HG03175 (cell line): ENCODE data around the gene NRDE2.

Source experiments
- ATAC-seq: cut with Tn5 transposase; IDR thresholded peaks from one replicate; pipeline ENCODE4 v1.9.1; 2021; ENCODE audit warnings: mild to moderate bottlenecking, moderate library complexity; ENCODE audit not compliant: unreplicated experiment

The NRDE2 gene

DNA sequence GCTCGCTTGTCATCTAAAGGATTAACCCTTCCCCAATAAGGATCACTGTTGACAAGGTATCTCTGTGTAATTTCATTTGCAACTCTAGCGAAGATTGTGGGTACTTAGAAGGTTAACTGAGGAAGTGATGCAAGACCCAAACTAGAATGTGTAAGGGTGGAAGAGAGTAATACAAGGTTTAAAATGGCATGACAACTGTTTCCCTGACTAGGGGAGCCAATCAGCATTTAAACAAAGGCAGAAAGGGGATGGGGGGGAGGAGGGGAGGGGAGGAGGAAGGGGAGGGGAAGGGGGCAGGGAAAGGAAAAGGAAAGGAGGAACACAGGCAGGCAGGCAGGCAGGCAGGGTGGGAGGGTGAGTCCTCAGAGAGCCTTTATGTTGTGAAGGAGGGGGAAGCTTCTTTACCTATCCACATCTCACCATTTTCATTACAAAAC lies 31.1 kb downstream of the NRDE2 start:
- no peak for ATAC-seq

DNA sequence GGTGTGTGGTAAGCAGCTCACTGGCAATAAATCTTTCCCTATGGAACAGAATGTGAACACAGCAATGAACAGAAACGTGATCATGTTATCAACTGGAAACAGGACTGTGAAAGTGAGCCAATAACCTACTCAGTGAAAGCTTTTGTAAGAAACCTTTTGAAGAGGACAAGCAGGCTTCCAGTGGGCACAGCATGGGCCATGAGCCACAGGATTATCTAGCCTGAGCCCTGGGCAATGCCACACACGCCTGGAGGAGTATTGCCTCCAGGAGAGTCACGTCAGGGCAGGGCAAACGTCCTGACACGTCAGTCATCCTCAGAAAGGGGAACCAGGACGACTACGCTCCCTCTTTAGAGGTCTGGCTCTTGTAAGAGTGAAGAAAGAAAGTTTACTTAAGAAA lies 32.3 kb downstream of the NRDE2 start:
- ATAC-seq, result no peak

DNA sequence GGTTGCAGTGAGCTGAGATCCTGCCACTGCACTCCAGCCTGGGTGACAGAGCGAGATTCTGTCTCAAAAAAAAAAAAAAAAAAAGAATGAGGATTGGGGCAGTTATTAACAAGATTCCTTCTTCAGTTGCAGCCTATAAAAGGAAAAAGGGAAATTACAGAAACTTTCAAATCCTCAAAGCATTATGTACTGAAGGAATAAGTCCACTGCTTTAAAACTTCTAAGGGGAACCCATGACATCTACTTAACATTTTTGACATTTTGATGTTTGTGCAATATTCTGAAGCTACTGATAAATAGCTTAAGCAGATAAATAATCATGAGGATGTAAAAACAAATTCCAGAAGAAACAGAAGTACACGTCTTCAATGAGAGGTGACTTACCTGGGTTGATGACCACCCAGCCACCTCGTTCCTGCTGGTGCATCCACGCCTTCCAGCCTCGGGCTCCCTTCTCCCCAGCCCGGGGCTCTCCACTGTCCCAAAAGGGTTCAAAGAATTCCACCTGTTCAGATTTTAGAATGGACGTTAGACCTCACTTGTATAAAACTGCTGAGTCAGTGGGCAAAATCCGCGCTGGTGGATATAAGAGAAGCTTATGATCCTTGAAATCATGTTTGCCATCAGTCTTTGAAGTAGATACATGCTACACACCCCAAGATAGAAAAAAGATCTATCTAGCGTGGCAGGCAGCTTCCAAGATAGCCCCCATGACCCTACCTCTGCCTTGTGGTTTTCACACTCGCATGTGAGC lies 33.7 kb downstream of the NRDE2 start:
- no peak for ATAC-seq

DNA sequence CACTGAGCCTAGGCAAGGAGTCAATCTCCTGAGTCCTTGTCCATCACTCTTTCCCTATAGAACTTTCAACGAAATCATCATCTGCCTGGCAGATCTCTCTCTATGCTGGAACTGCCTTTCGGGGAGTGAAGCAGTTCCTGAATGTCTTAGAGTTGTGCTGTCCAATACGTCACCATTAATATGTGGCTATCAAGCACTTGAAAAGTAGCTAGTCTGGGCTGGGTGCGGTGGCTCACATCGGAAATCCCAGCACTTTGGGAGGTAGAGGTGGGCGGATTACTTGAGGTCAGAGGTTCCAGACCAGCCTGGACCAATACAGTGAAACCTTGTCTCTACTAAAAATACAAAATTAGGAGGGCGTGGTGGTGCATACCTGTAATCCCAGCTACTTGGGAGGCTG lies 35.1 kb downstream of the NRDE2 start:
- no peak for ATAC-seq

DNA sequence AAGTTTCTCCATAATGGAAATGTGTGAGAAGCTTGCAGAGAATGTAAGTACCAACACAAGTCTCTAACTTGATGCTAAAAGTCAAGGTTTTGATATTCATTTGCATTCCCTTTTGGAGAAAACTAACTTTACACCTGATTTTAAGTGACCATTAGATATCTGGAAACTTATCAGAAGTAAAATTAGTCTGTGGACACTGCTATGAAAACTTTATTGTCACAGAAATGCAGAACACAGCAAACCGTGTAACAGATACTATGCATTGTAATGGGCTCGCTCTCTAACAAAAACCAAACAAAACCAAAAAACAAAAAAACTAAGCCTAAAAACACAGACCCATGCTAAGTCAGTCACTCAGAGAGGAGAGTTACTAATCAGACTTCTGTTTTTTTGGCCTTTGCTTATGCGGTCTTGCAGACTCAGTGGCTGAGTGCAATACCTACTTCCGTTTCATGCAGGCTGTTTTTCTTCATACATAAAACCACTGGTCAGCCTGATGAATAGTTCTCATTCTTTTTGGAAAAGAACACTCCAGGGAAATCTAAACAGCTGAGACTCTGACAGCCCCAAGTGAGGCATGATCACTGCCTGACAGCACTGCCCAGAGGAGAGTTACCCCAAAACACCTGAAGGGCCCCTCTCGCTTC lies 35.7 kb downstream of the NRDE2 start:
- no peak for ATAC-seq

DNA sequence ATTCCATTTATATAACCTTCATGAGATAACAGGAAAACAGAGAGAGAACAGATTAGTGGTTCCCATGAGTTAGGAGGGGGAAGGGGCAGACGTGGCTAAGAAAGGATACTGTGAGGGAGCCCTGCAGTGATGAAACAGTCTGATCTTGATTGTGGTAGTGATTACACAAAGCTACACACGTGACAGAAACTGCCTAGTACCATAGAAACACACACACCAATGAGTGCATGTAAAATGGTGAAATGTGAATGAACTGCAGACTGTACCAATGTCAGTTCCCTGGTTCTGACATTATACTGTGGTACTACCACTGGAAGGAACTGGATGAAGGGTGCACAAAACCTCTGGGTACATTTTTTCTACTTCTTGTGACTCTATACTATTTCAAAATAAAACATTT lies 36.9 kb downstream of the NRDE2 start:
- ATAC-seq, result no peak

DNA sequence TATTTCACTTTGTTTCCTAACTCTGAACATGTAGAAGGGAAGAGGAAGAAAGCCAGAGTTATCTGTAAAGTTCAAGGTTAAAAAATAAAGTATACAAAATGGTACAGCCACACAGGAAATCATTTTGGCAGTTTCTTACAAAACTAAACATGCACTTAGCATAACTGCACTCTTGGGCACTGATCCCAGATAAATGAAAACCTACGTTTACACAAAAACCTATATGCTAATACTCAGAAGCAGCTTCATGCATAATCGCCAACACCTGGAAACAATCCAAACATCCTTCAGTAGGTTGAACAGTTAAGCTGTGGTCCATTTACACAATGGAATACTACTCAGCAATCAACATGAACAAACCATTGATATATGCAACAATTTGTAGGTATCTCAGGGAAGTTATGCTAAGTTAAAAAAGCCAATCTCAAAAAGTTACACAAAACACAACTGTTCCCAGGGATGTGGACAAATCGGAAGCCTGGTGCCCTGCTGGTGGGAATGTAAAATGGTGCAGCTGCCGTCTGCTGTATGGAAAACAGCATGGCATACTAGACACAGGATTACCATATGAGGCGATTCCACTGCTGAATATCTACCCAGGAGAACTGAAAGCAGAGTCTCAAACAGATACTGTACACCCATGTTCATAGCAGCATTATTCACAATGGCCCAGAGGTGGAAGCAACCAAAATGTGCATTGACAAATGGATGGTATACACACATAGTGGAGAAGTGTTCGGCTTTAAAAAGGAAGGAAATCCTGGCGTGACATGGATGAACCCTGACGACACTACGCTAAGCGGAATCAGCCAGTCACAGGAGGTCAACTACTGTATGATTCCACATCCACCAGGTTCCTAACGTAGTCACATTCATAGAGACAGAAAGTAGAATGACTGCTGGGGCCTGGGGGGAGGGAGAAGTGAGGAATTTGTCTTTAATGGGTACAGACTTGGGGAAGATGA lies 37.7 kb downstream of the NRDE2 start:
- ATAC-seq, result no peak

DNA sequence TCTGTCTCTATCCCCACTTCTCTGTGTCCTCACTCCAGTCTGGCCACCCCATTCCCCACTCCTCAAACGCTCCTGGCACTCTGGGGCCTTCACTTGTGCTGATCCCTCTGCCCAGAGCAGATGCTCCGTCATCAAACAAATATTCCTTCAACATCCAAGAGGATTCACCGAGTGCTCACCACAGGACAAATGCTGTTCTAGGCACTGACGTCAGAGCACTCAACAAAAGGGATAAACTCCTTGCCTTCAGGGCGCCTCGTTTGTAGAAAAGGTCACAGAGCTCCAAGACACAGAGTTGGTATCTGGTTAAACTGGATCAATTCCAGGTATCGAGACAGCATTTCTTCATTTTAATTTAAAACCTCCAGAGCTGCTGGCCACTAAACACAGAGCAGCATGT lies 40.0 kb downstream of the NRDE2 start:
- ATAC-seq, result no peak

DNA sequence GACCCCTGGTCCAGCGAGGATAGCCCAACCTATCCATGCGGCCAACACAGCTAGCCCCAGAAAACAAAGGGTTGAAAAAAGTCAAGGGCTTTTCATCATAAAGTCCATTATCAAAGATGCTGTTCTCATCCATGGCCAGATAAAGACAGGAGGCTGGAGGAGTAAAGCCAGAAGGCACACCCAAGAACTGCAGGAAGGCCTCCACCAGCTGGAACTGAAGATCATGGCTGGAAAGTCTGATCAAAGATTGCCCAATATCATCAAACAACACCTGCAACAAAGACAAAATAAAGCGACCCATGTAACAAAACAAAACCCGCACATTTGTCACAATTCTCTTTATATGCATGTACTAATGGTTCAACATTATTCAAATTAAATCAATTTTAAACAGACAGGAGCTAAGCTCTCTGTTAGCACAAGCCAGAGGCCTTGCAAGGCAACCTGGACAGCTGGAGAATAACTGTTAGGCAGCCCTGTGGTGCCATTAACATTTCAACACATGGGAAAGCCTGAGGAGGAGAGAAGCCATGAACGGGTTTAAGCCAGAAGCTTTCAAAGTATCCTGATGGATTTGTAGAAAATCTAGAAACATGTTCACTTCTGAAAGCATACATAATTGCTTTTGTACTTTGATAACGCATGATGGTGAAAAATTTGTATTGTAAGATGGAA lies 41.3 kb downstream of the NRDE2 start:
- ATAC-seq, result no peak

DNA sequence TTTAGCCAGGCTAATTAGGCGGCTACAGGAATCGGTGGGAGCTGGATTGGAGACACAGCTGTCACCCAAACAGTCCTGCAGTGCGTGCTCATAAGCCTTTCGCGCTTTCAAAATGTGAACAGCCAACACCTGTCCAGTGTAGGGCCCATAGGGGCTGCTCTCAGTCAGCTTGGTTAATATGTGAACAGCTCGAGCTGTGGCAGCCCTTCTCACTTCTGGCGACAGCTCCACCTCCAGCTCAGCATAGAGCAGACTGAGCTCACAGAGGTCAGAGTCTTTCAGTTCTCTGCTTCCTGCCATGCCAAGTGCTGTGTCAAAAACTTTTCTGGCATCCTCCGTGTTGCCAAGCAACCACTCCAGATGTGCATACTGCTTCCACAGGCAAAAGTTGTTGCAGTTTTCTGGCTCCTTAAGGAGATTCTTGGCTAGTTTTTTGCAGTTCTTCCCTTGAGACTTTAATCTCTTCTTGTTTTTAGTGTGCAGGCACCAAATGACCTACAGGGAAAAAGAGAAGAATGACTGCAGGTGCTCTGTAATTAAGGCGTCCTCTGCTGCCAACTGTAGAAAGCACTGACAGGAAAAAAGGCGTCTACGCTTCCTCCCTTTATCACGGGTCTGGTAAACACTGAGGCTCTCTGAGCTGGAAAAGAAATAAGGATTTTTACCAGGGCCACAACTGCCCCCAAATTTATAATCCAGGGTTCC lies 42.9 kb downstream of the NRDE2 start:
- ATAC-seq, result peak; percentile 99

DNA sequence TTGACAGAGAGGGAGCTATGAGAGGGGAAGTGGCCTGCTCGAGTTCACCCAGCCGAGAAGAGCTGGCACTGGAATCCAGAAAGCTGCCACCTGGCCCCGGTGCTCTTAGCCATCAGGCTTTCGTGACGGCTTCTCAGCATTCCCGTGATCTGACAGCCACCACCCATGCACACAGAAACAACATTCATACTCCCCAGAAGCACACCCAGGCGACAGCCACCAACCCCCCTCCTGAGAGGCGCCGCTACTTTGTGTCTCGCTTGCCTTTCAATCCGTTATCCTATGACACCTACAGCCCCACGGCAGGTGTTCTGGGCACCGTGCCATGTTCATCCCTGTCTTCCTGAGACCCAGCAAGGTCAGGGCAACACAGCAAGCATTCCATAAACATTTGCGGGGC lies 44.0 kb downstream of the NRDE2 start:
- no peak for ATAC-seq

DNA sequence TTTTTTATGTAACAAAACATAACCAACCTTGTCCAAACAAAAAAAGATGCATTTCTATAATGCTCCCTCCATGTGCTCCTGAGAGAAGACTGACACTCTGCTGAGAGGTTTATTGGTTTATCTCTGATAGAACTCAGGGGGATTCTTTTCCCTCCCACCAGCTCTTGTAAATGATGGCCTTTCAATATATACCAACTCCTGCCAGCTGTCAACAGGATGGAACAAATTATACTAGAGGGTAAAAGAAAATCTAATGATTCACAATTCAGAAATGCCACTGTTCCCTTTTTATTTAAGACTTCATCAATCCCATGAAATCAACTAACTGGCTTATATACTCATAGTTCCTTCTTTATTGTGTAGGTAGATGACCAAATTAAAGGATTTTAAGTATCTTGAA lies 50.0 kb downstream of the NRDE2 start:
- ATAC-seq, result no peak

DNA sequence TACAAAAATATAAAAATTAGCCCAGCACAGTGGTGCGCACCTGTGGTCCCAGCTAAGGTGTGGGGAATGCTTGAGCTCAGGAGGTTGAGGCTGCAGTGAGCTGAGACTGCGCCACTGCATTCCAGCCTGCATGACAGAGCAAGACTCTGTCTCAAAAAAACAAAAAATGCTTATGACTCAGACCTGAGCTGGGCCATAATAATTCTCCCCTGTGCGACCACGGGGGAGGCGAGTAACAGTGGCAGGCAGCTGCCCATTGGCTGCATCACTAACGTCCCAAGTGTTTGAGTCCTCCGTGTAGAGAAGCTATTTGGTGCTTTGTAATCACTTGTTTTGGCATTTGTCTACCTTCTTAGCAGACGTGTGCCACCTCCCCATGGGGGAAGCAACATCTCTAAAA lies 50.5 kb downstream of the NRDE2 start:
- no peak for ATAC-seq

DNA sequence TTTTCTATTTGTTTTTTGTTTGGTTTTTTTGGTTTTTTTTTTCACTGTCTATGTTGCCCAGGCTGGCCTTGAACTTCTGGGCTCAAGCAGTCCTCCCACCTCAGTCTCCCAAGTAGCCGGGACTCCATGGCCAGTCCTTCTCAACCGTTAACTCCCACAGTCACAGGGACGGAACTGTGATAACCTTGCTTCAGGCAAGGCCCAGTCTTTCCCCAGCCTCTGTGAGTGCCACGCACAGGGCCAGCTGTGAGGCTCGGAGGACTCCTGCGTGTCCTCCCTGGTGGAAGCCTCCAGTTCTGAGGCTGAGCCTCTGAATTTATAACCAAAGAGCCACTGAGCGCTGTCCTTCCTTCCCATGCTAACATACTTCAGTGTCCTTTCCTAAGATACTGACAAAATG lies 51.6 kb downstream of the NRDE2 start:
- no peak for ATAC-seq

DNA sequence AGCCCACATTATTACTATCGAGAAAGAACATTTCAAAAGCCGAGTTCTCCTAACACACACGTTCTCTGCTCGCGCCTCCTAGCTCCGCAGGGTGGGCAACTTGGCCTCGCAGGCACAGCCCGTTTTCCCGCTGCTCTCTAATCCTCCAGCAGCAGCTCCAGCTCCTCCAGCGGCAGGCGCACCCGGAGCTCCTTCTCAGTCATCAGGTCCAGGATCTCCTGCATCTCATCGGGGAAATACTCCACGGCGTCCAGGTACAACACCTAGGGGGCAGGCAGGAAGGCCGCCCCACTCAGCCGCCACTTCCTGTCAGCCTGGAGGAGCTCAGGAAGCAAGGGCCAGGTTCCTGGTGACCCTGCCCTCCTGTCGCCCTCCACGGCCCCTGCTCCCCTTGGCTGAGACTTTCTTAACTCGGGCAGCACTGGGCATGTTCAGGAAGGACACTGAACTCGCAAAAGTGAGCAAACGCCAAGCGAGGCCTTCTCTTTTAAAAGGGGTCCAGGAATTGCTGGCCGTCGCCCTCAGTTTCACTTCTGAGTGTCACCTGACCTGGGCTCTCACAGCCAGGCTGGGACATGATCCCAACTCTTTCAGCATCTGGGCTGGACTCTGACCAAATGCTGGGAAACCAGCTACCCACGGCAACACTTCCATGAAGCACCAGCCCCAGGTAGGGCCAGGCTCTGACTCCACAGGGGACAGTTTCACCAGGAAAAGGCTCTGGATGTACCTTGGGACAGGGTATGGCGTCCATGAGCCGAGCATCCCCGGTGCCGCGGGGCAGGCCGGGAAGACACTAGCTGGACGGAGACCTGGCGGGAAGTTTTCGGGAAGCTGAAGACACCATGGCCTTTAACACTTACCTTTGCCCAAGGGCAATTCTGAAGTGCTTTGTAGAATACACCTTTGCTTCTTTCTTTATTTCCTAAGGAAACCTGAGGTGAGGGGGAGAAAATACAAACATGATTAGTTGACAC lies 53.3 kb downstream of the NRDE2 start:
- ATAC-seq, result no peak

DNA sequence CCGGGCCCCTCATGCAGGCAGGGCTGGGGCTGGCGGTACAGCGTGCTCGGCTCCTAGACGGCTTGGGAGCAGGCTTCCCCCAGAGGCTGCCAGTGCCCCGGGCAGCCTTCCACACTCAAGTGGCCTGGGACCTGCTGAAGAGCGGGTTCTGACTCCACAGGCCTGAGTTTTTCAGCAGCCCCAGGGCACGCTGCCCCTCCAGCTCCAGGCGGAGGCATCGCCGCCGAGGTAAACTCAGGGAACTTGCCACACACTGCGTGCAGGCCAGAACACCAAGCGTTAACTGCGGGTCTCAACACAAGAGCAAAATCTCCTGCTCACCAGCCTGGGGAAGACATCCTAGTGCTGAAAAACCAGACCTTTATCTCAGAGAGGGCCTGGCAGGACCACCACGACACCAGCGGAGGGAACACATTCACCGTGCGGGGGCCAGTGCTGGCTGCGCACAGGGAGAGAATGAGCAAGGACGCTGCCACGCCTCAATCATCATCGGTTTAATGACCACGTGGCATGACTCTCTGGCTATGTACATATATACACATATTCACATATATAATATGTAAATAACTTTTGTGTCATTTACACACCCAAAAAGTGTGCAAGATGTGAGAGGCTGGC lies 54.1 kb downstream of the NRDE2 start:
- ATAC-seq, result no peak

DNA sequence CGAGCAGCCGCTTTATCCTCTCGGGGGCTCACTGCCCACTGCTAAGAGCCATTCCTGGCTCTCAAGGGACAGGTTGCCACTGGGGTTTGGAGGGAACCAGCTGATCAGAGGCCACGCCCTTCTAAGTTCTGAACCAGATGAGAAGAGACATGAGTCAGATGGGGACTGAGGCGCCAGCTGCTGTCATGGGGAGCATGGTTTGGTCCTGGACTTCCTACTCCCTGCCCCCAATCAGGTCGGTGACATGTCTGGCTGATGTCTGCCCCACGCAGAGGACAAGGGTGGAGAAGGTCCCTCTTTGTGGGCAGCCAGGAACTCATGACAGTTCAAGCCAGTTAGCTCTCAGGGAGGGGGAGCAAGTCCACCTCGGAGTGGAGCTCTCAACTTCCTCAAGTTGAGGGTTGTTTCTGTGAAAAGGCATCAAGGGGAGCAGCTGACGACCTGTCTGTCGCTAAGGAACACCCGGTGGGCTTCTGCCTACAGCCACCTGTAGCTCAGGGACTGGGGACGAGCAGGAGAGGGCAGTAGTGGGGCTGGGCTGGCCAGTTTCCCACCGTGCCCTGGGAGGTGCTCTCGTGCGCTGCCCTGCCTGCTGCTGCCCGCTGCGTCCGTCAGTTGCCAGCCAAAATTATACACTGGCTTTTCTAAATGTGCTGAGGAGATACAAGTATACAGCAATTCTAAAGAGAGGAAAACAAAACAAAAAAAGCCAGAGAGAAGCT lies 54.9 kb downstream of the NRDE2 start:
- no peak for ATAC-seq

DNA sequence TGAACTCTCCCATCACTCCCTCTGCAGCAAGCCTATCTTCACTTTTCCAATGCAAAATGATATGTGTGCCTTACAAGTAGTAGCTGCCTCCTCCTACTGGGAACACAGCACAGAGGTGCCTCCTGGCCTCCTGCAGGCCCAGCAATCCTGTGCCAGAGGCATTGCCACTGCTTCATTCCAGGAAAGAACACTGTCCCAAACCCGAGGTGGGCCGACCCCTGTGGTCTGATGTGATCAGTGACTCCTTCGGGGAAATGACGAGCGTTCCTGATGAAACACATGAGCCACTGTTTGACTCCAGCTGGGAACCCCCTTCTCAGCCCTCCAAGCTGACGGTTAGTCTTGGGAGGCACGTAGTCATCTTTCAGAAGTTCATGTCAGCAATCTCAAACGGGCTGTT lies 55.9 kb downstream of the NRDE2 start:
- no peak for ATAC-seq
